WI38 (cell line): ENCODE measurements around the gene BABAM2.

ENCODE experiments used
- H3K4me3 ChIP-seq: 2 replicates; pipeline ENCODE4 v1.5.1; 2011; ENCODE audit warnings: low read depth, mild to moderate bottlenecking, control low read depth, low read length
- TF ChIP-seq, protein P1 (sequence below): IDR thresholded peaks from 2 replicates; pipeline ENCODE4 v1.5.1; 2012; ENCODE audit warnings: low read depth, mild to moderate bottlenecking, control low read depth, low read length

Gene BABAM2

DNA sequence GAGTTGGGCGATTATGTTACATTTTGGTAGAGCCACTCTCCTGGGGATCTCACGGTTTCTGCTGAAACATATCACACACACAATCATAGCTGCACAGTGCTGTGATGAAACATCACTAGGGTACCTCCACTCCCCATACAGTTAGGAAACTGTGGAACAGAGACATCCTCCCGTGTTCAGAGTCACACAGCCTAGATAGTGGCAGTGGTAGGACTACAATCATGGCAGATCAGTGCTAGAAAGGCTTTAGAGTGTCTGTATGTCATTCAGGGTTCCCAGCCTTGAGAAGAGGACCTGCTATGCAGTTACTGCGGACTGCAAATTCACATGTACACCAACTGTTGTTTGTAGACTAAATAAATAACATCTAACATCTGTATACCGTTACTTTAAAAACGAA, 291.8 kb downstream of the BABAM2 start:
- TF ChIP-seq, protein P1, sequence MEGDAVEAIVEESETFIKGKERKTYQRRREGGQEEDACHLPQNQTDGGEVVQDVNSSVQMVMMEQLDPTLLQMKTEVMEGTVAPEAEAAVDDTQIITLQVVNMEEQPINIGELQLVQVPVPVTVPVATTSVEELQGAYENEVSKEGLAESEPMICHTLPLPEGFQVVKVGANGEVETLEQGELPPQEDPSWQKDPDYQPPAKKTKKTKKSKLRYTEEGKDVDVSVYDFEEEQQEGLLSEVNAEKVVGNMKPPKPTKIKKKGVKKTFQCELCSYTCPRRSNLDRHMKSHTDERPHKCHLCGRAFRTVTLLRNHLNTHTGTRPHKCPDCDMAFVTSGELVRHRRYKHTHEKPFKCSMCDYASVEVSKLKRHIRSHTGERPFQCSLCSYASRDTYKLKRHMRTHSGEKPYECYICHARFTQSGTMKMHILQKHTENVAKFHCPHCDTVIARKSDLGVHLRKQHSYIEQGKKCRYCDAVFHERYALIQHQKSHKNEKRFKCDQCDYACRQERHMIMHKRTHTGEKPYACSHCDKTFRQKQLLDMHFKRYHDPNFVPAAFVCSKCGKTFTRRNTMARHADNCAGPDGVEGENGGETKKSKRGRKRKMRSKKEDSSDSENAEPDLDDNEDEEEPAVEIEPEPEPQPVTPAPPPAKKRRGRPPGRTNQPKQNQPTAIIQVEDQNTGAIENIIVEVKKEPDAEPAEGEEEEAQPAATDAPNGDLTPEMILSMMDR, result no peak
- no peak overlapping the region for H3K4me3 ChIP-seq

DNA sequence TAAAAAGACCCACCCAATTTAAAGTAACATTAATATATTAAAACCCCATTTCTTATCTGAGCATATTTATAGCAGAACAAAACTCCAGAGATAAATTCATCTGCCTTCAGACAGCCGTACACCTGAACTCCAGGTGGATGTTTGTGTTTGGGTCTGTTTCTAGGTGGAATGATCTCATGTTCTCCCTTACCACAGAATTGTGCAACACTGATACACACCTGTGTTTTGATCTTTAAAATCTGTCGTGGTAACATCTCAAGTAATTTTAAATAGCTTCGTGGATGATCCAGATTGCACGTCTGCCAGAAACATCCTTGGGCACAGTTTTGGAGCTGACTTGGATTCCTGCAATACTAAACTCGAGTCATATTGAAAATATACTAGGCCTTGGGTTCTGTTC, 294.6 kb downstream of the BABAM2 start:
- H3K4me3 ChIP-seq, result no peak overlapping the region
- TF ChIP-seq, protein P1, result no peak

DNA sequence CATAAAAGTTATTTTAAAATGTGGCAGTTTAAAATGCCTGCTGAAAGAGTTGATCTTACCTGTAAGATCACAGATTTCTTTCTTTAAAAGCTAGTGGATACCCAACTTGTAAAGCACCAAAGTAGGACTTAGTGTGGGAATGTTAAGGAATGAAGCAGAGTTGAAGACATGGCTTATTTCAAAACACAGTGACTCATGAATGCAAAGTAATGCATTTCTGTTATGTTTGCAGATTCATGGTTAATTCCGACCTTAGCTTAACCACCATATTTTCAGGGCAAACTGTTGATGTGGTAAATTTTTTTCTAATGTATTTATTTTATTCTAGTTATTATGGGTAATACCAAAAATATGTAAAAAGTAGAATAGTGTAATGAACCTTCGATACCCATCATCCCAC, 295.4 kb downstream of the BABAM2 start:
- TF ChIP-seq, protein P1, result no peak
- no peak overlapping the region for H3K4me3 ChIP-seq

DNA sequence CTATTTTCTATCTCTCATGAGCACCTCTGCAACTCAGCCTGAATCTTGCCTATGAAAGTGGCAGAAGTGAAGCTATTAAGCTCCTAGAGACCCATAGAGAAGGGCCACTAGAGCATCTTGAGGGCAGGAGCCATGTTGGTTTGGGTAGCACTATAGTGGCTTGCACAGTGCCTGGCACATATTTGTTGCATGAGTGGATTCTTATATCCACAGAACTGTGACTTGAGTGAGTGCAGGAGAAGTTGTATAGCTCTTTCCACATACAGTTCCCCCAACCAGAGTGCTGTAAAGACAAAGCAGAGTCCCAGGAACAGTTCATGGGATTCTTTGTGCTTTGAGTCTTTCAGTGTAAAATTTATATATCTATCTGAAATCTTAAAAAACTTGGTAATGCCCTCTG, 296.7 kb downstream of the BABAM2 start:
- H3K4me3 ChIP-seq, result no peak overlapping the region
- TF ChIP-seq, protein P1, result no peak

DNA sequence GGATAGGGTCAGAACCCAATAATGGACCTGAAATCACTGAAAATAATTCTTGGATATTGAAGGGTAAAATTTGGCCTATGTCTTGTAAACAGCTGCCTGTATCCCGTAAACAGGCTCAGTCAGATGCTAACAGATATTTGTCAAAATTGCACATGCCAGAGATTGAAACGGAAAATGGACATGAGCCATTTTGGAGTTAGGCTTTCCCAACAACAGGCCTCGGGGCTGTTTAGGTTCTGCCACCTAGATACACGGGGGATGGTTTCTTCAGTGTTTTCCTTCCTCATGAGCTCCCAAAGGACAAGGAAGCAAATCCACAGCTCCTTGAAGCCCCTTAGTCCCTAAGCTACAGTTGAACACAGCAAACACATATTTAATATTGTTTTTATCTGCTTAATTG, 297.9 kb downstream of the BABAM2 start:
- H3K4me3 ChIP-seq, result no peak overlapping the region
- TF ChIP-seq, protein P1, result no peak

DNA sequence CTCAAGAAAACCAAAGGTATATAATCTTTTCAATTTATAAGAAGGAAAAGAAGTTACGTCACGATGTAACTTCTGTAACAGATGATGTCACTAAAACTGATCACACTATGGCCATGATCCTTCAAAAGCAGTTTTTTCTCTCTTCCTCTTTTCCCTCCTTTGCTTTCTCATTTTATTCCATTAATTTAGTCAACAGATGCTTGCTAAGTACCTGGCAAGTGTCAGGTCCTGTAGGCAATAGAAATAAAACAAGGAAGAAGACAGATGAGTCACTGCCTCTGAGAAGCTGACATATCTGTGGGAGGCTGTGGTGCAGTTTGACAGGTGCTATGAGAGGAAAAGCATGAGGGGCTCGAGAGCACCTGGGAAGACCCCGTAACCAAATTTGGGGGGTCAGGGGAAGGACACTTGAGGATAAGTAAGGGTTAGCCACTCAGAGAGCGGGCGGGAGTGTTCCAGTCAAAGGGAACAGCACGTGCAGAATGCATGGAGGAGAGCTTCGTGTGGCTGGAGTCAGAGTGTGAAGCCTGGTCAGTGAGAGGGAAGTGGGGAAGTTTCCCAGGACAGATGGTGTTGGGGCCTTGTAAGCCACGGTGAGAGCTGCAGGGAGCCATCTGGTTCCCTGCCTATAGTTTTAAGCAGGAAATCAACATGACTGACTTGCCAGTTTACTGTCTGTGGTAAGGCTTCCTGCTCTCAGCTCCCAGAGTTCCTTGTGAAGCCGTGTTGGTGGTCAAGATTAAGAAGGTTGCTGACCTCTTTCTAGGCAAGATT, 303.3 kb downstream of the BABAM2 start:
- TF ChIP-seq, protein P1, result no peak
- no peak overlapping the region for H3K4me3 ChIP-seq

DNA sequence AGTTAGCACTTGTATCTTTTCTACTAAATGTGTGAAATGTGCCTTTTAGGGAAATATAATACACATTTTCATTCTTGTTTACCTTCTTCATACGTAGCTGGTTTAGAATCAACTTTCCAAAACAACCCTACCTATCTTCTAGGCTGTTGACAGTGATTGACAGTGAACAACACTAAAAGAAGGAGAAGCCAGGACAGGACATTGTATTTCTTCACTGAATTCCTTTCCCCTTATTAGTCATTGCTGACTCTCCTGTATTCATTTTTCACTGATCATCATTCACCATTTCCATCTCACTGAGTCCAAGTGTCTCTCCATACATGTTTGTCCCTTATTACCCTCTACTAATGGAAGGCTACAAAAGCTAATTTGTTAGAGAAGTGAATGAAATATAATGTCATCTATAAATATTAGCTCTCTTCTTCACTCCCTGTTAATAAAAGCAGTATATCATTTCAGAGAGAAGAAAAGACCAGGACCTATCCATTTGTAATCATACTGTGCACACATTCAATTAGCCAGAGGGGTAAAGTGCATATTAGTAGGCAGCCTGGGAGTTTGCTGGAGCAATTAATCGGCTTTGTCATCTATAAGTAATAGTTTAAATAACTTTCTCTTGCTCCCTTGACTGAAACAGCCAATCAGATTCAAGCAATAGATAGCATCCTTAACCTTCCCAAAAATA, 309.6 kb downstream of the BABAM2 start:
- H3K4me3 ChIP-seq, result no peak overlapping the region
- TF ChIP-seq, protein P1, result no peak
